ENCODE data around the gene SEMA3E.
A peak's percentile ranks its signal among the peaks of the same experiment; 100 is the strongest.

The SEMA3E gene

GRCh38 chr7:83524277-83525075 lies 124.5 kb downstream of the SEMA3E start:
- TF ChIP-seq CTCF (IDR thresholded peaks at IDR 0.05; ENCODE audit: insufficient read depth, low read depth, low read length, missing control alignments): no peak
- no peak for DNase-seq (ENCODE audit: low read depth)
- H3K4me3 ChIP-seq (ENCODE audit: low read depth, low read length): no peak overlapping the region

GRCh38 chr7:83520726-83521125 lies 128.2 kb downstream of the SEMA3E start:
- TF ChIP-seq CTCF (IDR thresholded peaks at IDR 0.05; ENCODE audit: insufficient read depth, low read depth, low read length, missing control alignments): no peak
- no peak overlapping the region for H3K4me3 ChIP-seq (ENCODE audit: low read depth, low read length)
- no peak for DNase-seq (ENCODE audit: low read depth)

GRCh38 chr7:83519240-83519639 lies 129.7 kb downstream of the SEMA3E start:
- TF ChIP-seq CTCF (IDR thresholded peaks at IDR 0.05; ENCODE audit: insufficient read depth, low read depth, low read length, missing control alignments): no peak
- no peak overlapping the region for H3K4me3 ChIP-seq (ENCODE audit: low read depth, low read length)
- no peak for DNase-seq (ENCODE audit: low read depth)

GRCh38 chr7:83517035-83517700 lies 131.8 kb downstream of the SEMA3E start:
- no peak for DNase-seq (ENCODE audit: low read depth)
- no peak for TF ChIP-seq CTCF (IDR thresholded peaks at IDR 0.05; ENCODE audit: insufficient read depth, low read depth, low read length, missing control alignments)
- no peak overlapping the region for H3K4me3 ChIP-seq (ENCODE audit: low read depth, low read length)

GRCh38 chr7:83514977-83515376 lies 134.0 kb downstream of the SEMA3E start:
- DNase-seq (ENCODE audit: low read depth): no peak
- H3K4me3 ChIP-seq (ENCODE audit: low read depth, low read length): no peak overlapping the region
- no peak for TF ChIP-seq CTCF (IDR thresholded peaks at IDR 0.05; ENCODE audit: insufficient read depth, low read depth, low read length, missing control alignments)

- DNase-seq (ENCODE audit: low read depth): peak; percentile 53
- no peak for TF ChIP-seq CTCF (IDR thresholded peaks at IDR 0.05; ENCODE audit: insufficient read depth, low read depth, low read length, missing control alignments)
- H3K4me3 ChIP-seq (ENCODE audit: low read depth, low read length): no peak overlapping the region
Measured at GRCh38 chr7:83509255-83510021, 139.5 kb downstream of the SEMA3E start.
